ENCODE data around the gene ZNF14. TPM values are rescaled to one million over a fixed set of nuclear protein-coding genes. Genes with fewer than 3 reads are reported as not detected.
A peak's percentile ranks its signal among the peaks of the same experiment; 100 is the strongest.

Gene ZNF14
- total RNA-seq, 3 donors from 2014 or later = 7.0 to 22.7 (median 14.7) TPM

- Histone ChIP-seq H3K27me3 (no peaks in the 10 kb centered on the region), H3K36me3 (no peaks in the 10 kb centered on the region), H3K27ac (no peak overlapping the region), H3K4me3 (no peak overlapping the region), H3K9me3 (peaks cover 19 to 51% of the 10 kb centered on the region in 2 donors), H3K4me1 (no peaks in the 10 kb centered on the region)
- TF ChIP-seq POLR2A (IDR thresholded peaks at IDR 0.05) = no peak
- TF ChIP-seq POLR2AphosphoS5 (IDR thresholded peaks at IDR 0.05) = no peak
- no peak for TF ChIP-seq CTCF (IDR thresholded peaks at IDR 0.05)
- no peak for DNase-seq (ENCODE audit: low spot score in 2 of 2)
- intact Hi-C loops (cut with DNase I; ENCODE audit: low total_unique reads) = no loop called here
These were observed 53.5 kb downstream of the ZNF14 start for GRCh38 chr19:19679176-19680073.

GRCh38 chr19:19677579-19677978 lies 55.3 kb downstream of the ZNF14 start:
- peaks cover 17 to 36% of the 10 kb centered on the region in 2 donors for H3K9me3 ChIP-seq
- no peaks in the 10 kb centered on the region for H3K27me3 ChIP-seq
- no peaks in the 10 kb centered on the region for H3K4me1 ChIP-seq
- no peak for TF ChIP-seq POLR2AphosphoS5 (IDR thresholded peaks at IDR 0.05)
- intact Hi-C loops (cut with DNase I; ENCODE audit: low total_unique reads) = no loop called here
- no peak overlapping the region for H3K4me3 ChIP-seq
- DNase-seq (ENCODE audit: low spot score in 2 of 2) = no peak
- H3K27ac ChIP-seq = no peak overlapping the region
- H3K36me3 ChIP-seq = no peaks in the 10 kb centered on the region

- Histone ChIP-seq H3K4me1 (no peaks in the 10 kb centered on the region), H3K27ac (no peak overlapping the region), H3K36me3 (no peaks in the 10 kb centered on the region), H3K9me3 (peaks cover 8 to 10% of the 10 kb centered on the region in 2 donors), H3K27me3 (no peaks in the 10 kb centered on the region), H3K4me3 (no peak overlapping the region)
- no peak for TF ChIP-seq CTCF (IDR thresholded peaks at IDR 0.05)
- TF ChIP-seq POLR2AphosphoS5 (IDR thresholded peaks at IDR 0.05) = no peak
- no peak for TF ChIP-seq POLR2A (IDR thresholded peaks at IDR 0.05)
- DNase-seq (ENCODE audit: low spot score in 2 of 2) = no peak
- intact Hi-C loops (cut with DNase I; ENCODE audit: low total_unique reads) = no loop called here
These were observed 58.6 kb downstream of the ZNF14 start for GRCh38 chr19:19674315-19674714.

GRCh38 chr19:19672816-19673215 lies 60.1 kb downstream of the ZNF14 start:
- H3K9me3 ChIP-seq = no peaks in the 10 kb centered on the region
- no peaks in the 10 kb centered on the region for H3K27me3 ChIP-seq
- TF ChIP-seq POLR2A (IDR thresholded peaks at IDR 0.05) (no peak), POLR2AphosphoS5 (IDR thresholded peaks at IDR 0.05) (no peak), CTCF (IDR thresholded peaks at IDR 0.05) (no peak)
- no peak overlapping the region for H3K4me3 ChIP-seq
- H3K4me1 ChIP-seq = no peaks in the 10 kb centered on the region
- no peak overlapping the region for H3K27ac ChIP-seq
- intact Hi-C loops (cut with DNase I; ENCODE audit: low total_unique reads) = no loop called here
- H3K36me3 ChIP-seq = no peaks in the 10 kb centered on the region
- DNase-seq (ENCODE audit: low spot score in 2 of 2) = no peak

- TF ChIP-seq CTCF (IDR thresholded peaks at IDR 0.05) (no peak), POLR2A (IDR thresholded peaks at IDR 0.05) (no peak), POLR2AphosphoS5 (IDR thresholded peaks at IDR 0.05) (no peak)
- intact Hi-C loops (cut with DNase I; ENCODE audit: low total_unique reads) = no loop called here
- Histone ChIP-seq H3K4me1 (no peaks in the 10 kb centered on the region), H3K27me3 (no peaks in the 10 kb centered on the region), H3K36me3 (no peaks in the 10 kb centered on the region), H3K27ac (no peak overlapping the region), H3K9me3 (no peaks in the 10 kb centered on the region), H3K4me3 (peak overlapping the region in 2 of 3 donors; percentile 84 to 91)
- no peak for DNase-seq (ENCODE audit: low spot score in 2 of 2)
These were observed 62.8 kb downstream of the ZNF14 start for GRCh38 chr19:19670070-19670551.

Data from breast epithelium (tissue), 4 donors.